Uterus (tissue), 2 donors: ENCODE results near the gene AQP9.

Experiments used
- CTCF ChIP-seq, 4 experiments: fragments of 200-600 bp in 2 of 4; fragments of 450-650 bp in 2 of 4; sonication (generic) in 2 of 4; IDR thresholded peaks; one replicate each; pipeline ENCODE4 v1.5.1; 2016 to 2019; ENCODE audit warnings: antibody characterized with exemption in 4 of 4, mild to moderate bottlenecking in 2 of 4, moderate library complexity in 1 of 4
- POLR2A ChIP-seq, 2 donors: fragments of 450-650 bp; IDR thresholded peaks; one replicate each; pipeline ENCODE4 v1.6.1; 2016; ENCODE audit warnings: antibody characterized with exemption in 2 of 2, mild to moderate bottlenecking in 1 of 2, moderate library complexity in 1 of 2

- TF ChIP-seq POLR2A (IDR thresholded peaks at IDR 0.05) (no peak), CTCF (IDR thresholded peaks at IDR 0.05) (no peak)
Measured at GRCh38 chr15:58161436-58161930, 23.3 kb downstream of the AQP9 start.
